ENCODE results near the gene SRPK3. TPM values are rescaled to one million over a fixed set of nuclear protein-coding genes. Genes with fewer than 3 reads are reported as not detected.

Gene SRPK3
- total RNA-seq, 1 donor from 2014 or later, result 4.5 TPM

DNA sequence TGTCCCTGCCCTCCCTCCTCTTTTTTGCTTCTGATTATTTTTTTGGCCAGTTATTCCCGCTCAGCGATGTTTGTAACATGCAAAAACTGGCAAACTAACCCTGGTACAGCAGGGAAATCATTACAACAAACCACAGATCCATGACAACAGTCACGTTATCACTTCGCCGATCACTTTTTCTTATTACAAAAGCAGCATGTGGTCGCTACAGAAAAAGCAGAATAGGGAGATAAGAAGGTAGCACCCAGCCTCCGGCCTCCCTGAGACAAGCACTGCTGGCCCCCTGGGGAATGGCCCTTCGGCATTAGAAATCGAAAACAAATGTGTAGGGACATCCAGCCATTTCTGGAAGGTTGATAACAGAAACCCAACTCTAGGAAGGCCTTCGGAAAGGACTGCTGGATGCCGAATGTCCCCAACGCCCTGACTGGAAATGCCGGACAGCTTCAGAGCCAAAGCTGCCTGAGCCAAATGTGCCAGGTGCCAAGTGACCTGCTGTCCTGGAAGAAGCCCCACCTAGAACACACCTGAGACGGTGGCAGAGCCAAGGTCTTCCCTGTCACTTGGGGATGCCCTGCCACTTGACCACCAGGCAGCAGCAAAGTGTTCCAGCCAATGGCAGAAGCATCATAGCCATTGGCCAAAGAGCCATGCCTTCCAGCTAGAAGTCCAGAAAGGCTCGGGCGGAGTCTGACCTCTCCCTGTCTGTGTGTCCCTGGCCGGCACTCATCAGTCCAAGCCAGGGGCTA is 10.4 kb downstream of the SRPK3 start:
- Histone ChIP-seq H3K4me1 (peaks cover 0 to 6% of the 10 kb centered on the region in 2 donors), H3K27me3 (no peaks in the 10 kb centered on the region), H3K27ac (no peak overlapping the region), H3K36me3 (peaks cover 0 to 34% of the 10 kb centered on the region in 2 donors), H3K4me3 (no peak overlapping the region), H3K9me3 (no peaks in the 10 kb centered on the region)
- TF ChIP-seq, protein P1, sequence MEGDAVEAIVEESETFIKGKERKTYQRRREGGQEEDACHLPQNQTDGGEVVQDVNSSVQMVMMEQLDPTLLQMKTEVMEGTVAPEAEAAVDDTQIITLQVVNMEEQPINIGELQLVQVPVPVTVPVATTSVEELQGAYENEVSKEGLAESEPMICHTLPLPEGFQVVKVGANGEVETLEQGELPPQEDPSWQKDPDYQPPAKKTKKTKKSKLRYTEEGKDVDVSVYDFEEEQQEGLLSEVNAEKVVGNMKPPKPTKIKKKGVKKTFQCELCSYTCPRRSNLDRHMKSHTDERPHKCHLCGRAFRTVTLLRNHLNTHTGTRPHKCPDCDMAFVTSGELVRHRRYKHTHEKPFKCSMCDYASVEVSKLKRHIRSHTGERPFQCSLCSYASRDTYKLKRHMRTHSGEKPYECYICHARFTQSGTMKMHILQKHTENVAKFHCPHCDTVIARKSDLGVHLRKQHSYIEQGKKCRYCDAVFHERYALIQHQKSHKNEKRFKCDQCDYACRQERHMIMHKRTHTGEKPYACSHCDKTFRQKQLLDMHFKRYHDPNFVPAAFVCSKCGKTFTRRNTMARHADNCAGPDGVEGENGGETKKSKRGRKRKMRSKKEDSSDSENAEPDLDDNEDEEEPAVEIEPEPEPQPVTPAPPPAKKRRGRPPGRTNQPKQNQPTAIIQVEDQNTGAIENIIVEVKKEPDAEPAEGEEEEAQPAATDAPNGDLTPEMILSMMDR (IDR thresholded peaks at IDR 0.05), result no peak
- intact Hi-C loops (cut with DNase I), result no loop called here
- no peak for DNase-seq (ENCODE audit: low spot score in 2 of 2)

DNA sequence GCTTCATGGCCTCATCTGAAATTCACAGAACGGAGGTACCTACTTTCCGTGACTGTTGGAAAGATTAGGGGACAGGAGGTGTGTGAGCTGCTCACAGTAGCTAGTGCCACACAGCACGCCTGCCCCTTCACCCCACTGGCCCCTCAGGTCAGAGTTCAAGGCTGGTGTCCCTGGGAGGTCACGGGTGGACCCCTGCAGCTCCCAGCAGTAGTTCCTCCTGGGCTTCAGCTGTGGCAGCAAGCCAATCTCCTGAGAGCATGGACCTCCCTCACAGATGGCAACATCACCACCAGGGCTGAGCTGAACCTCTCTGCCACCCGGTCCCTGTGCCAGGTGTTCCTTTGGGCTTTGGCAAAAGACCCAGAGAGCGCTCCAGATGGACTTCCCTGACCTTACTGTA is 11.5 kb downstream of the SRPK3 start:
- Histone ChIP-seq H3K36me3 (peaks cover 0 to 30% of the 10 kb centered on the region in 2 donors), H3K27ac (no peak overlapping the region), H3K4me3 (peak overlapping the region in 1 of 2 donors; percentile 71), H3K9me3 (no peaks in the 10 kb centered on the region), H3K4me1 (peaks cover 0 to 6% of the 10 kb centered on the region in 2 donors), H3K27me3 (no peaks in the 10 kb centered on the region)
- TF ChIP-seq, protein P1 (IDR thresholded peaks at IDR 0.05), result no peak
- DNase-seq (ENCODE audit: low spot score in 2 of 2), result no peak
- intact Hi-C loops (cut with DNase I), result no loop called here

DNA sequence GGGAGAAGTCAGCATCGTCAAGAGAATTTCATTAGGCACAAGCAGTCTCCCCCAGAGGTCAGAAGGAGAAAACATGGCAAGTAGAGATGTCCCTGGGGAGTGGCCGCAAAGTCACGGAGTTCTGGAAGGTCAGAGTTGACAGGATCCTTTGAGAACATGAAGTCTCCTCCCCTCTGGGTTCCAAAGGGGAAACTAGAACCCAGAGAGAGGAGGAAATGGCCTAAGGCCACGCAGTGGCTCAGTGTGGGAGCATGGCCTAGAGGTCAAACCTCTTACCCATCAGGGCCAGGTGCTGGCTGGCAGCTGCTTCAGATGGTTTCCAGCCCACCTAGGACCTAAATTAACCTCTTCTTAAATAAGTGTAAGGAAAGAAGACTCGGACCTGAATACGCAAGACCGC is 12.4 kb downstream of the SRPK3 start:
- H3K4me3 ChIP-seq, result peak overlapping the region; percentile 71 to 76
- H3K36me3 ChIP-seq, result peaks cover 1 to 30% of the 10 kb centered on the region in 2 donors
- no peaks in the 10 kb centered on the region for H3K9me3 ChIP-seq
- peak overlapping the region; percentile 93 to 96 for H3K27ac ChIP-seq
- TF ChIP-seq, protein P1 (IDR thresholded peaks at IDR 0.05), result no peak
- DNase-seq (ENCODE audit: low spot score in 2 of 2), result no peak
- peaks cover 0 to 6% of the 10 kb centered on the region in 2 donors for H3K4me1 ChIP-seq
- H3K27me3 ChIP-seq, result no peaks in the 10 kb centered on the region
- intact Hi-C loops (cut with DNase I), result no loop called here

DNA sequence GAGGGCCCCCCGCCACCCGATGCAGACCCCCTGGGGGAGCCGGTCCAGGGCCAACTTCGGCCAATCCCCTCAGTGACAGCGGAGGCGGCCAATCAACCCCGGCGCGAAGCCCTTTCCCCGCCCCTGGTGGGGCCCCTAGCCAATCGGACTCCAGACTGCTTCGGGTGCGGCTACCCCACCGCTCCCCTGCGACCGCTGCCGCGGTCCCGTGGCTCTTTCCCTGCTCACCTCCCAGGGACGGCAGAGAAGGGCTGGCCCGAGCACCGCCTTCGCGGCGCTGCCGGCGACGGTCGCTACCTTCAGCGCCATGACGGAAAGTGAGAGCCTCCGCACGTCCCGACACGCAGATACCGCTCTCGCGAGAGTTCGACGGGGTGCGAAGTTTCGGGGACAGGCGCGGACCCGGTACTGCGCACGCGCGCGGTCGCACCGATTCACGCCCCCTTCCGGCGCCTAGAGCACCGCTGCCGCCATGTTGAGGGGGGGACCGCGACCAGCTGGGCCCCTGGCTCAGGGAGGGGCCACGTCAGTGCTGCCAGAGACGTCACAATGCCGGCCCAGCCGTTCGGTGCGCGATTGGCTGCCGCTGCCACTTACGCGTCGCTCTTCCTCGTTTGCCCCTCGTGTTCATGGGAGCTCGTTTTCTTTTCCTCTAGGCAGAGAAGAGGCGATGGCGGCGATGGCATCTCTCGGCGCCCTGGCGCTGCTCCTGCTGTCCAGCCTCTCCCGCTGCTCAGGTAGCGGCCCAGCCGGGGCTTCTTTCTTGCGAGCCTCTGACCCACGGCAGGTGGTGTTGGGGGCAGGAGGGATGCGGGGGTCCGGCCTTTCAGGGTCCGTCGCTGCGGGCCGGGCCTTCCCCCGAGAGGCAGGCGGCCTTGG is 13.4 kb downstream of the SRPK3 start, which contains the start of the genes IDH3G and SSR4:
Gene IDH3G (minus strand): TSS at position 358 of the 879 bp plus-strand sequence. CDS start 49 bp downstream, at position 309.
Gene SSR4 (plus strand): TSS at position 651 of the 879 bp plus-strand sequence. CDS start 20 bp downstream, at position 671.
- H3K4me1 ChIP-seq, result peaks cover 0 to 6% of the 10 kb centered on the region in 2 donors
- peaks cover 6 to 29% of the 10 kb centered on the region in 2 donors for H3K36me3 ChIP-seq
- peak within 1 kb of the TSS; percentile 93 to 96 for H3K27ac ChIP-seq
- DNase-seq (ENCODE audit: low spot score in 2 of 2), result peak; percentile 48 to 95
- no peaks in the 10 kb centered on the region for H3K27me3 ChIP-seq
- no peaks in the 10 kb centered on the region for H3K9me3 ChIP-seq
- H3K4me3 ChIP-seq, result peak within 1 kb of the TSS; percentile 71 to 76
- TF ChIP-seq, protein P1 (IDR thresholded peaks at IDR 0.05), result peak in 1 of 3 experiments; percentile 13
- intact Hi-C loops (cut with DNase I), result loop anchor here (1.0 kb wide), 2 partner anchors 70 to 134 kb away; partner anchors contain the start of genes ABCD1 and BCAP31

Data from ascending aorta (tissue), 2 donors.